Activated T-helper 1 cell treated with anti-CD3 and anti-CD28 coated beads, Interleukin-12 subunit alpha, Interleukin-12 subunit beta, Interleukin-2, Interleukin-4 antibody, amounts not matched to agents 30 ng/mL and 10 ng/mL and 1 ng/mL, durations not matched to agents 14 hours and 24 hours and 36 hours (primary cell): ENCODE data around the gene RGL2. TPM values are rescaled to one million over a fixed set of nuclear protein-coding genes. Genes with fewer than 3 reads are reported as not detected.

Source experiments
- DNase-seq: peaks from one replicate; pipeline ENCODE4 v3.0.0; 2021; ENCODE audit warnings: low spot score
- H3K27ac Mint-ChIP-seq: one replicate; pipeline ENCODE4 v1.8.0; 2021; ENCODE audit warnings: mild to moderate bottlenecking, mixed read lengths
- H3K27me3 Mint-ChIP-seq: one replicate; pipeline ENCODE4 v1.8.0; 2022; ENCODE audit warnings: mild to moderate bottlenecking, moderate library complexity, mixed read lengths; ENCODE audit not compliant: insufficient read depth
- H3K36me3 Mint-ChIP-seq: one replicate; pipeline ENCODE4 v1.8.0; 2021; ENCODE audit warnings: low read depth, mixed read lengths
- H3K4me1 Mint-ChIP-seq: one replicate; pipeline ENCODE4 v1.8.0; 2021; ENCODE audit warnings: low read depth, mixed read lengths
- H3K4me3 Mint-ChIP-seq: one replicate; pipeline ENCODE4 v1.8.0; 2021; ENCODE audit warnings: mild to moderate bottlenecking, moderate library complexity, mixed read lengths
- H3K9me3 Mint-ChIP-seq: one replicate; pipeline ENCODE4 v1.8.0; 2021; ENCODE audit warnings: mixed read lengths
- intact Hi-C: fragments of 100-400 bp; cut with micrococcal nuclease; formaldehyde crosslinking; loops from one replicate; pipeline ENCODE4 v1.15.1; 2024
- total RNA-seq: library from RNA; stranded (reverse); gene quantifications from 2 replicates; pipeline ENCODE4 v1.2.3, GENCODE V29; 2022

RGL2 gene
- total RNA-seq, 1 donor from 2014 or later, result 27.6 TPM

DNA sequence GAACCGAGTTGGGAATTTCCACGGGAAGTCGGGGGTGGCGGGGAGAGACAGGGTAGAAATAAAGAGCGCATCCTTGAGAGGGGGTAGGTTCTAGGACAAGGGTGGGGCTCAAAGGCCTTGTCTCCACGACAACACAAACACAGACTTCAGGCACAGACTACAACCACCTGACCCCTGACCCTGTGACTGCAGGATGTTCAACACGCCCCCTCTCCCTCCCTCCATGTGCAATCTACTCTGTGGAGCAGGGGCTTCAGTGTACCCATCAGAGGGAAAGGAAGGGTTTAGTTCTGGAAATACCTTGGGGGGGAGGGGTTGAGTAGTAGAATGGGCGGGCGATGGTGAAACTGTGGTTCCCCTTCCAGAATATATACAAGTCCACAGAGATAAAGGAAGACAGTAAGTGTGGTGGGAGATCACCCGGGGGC is 15.8 kb upstream of the RGL2 start:
- Mint-ChIP-seq H3K4me3 (peak overlapping the region; percentile 97), H3K27me3 (no peaks in the 10 kb centered on the region), H3K9me3 (no peaks in the 10 kb centered on the region), H3K36me3 (peaks cover 46% of the 10 kb centered on the region), H3K4me1 (peaks cover 61% of the 10 kb centered on the region), H3K27ac (peak overlapping the region; percentile 99)
- intact Hi-C loops, result loop anchor here (1.0 to 5.0 kb wide), 9 partner anchors 9 to 472 kb away; partner anchors contain the start of genes B3GALT4, CUTA, ITPR3 and KIFC1
- peak; percentile 67 for DNase-seq

DNA sequence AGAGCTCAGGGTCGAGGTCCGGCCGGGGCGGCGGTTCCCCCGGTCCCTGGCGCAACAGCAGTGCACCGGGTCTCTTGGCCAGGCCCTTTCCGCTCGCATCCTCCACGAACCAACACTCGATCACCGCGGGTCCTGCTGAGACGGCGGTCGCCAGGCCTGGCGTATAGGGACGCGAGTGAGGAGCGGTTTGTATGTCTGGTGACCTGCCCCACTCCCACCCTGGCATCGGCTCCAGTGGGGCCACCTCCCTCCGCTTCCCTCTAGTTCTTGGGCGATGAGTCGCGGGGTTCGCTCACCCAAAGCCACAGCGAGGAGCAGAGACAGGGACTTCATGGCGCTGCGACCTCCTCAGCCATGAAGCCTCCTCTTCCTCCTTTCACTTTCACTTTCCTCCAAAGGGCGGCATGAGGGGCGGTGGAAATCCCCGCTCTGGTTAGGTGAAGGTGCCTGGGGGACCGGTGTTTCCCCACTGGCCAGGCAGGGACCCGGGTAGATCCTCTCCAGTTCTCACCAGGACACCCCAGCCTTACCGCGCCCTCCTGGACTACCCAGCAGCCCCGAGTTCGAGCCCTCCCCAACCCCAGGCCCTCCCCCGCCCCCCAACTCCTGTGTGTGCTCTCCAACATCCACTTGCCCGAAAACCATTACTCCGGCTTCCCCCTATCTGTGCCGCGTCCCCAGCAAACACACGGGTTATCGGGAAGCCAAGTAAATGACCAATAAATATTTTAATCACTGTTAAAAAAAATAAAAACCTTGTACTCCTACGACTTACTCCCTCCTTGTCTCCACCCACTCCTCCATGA is 15.2 kb upstream of the RGL2 start, which contains the start of gene TAPBP:
Gene TAPBP (minus strand): TSS at position 370 of the 806 bp plus-strand sequence. CDS start 37 bp downstream, at position 333.
- Mint-ChIP-seq H3K27ac (peak within 1 kb of the TSS; percentile 99), H3K9me3 (no peaks in the 10 kb centered on the region), H3K27me3 (no peaks in the 10 kb centered on the region), H3K4me3 (peak within 1 kb of the TSS; percentile 97), H3K36me3 (peaks cover 43% of the 10 kb centered on the region), H3K4me1 (peaks cover 56% of the 10 kb centered on the region)
- DNase-seq, result peak; percentile 88
- intact Hi-C loops, result loop anchor here (1.0 to 5.0 kb wide), 10 partner anchors 9 to 472 kb away; partner anchors contain the start of genes B3GALT4, CUTA, ITPR3 and KIFC1

DNA sequence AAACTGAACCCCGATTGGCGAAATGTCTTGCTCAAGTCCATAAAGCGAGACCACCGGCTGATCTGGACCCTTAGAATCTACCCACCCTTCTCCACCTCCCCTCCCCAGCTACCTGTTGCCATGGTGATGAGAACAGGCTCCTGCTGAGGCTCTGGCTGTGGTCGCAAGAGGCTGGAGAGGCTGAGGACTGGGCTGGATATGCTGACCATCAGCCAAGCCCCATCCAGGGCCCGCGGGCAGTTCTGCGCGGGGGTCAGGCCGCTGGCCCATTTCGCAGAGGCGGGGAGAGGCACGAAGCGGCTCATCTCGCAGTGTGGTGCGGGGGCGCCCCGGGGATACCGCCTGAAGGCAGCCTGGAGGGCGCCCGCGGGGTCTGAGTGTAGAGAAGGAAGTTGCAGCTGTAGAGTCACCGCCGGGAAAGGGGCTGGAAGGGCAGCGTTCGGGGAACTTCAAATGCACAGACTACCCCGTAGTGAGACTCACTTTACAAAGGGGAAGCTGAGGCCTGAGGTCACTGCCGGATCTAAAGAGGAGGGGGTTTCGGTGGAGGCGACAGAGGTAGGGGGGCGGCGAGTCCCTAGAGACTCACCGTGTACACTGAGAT is 14.5 kb upstream of the RGL2 start:
- Mint-ChIP-seq H3K9me3 (no peaks in the 10 kb centered on the region), H3K27ac (peak overlapping the region; percentile 99), H3K27me3 (no peaks in the 10 kb centered on the region), H3K36me3 (peaks cover 44% of the 10 kb centered on the region), H3K4me1 (peaks cover 58% of the 10 kb centered on the region), H3K4me3 (peak overlapping the region; percentile 97)
- intact Hi-C loops, result loop anchor here (2.0 to 5.0 kb wide), 3 partner anchors 64 to 471 kb away; partner anchors contain the start of genes ITPR3 and PSMB8
- DNase-seq, result no peak

DNA sequence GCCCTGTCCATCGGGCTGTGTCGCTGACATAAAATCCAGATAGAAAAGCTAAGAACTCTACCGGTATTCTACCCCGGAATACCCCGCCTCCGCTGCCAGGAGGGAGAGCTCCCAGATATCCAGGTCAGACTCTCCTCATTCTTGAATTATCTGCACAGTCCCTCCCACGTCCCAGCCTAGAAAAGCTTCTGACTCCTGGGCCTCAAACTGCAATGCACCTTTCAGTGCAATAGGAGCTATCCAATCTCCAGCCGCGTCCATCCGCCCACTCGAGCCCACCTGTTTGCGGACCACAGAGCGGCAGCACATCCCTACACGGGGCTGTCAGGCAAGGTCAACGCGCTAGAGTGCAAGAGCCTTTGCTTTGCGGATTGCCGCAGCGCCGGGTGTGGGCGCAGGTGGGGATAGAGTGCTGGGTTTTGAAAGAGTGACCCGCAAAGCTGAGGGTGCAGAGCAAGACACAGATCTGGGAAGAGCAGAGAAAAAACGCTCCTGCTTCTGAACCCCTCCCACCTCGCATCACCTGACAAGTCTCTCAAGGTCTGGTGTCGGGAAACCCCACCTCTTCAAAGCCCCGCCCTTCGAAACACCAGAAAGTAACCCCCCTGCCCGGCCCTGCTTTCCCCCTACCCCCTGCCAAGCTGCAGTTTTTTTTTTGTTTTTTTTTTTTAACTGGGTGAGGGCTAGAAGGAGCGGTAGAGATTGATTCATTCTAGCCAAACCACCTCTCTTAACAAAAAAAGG is 13.8 kb upstream of the RGL2 start:
- Mint-ChIP-seq H3K27me3 (no peaks in the 10 kb centered on the region), H3K36me3 (peaks cover 42% of the 10 kb centered on the region), H3K4me3 (peak overlapping the region; percentile 97), H3K27ac (peak overlapping the region; percentile 99), H3K9me3 (no peaks in the 10 kb centered on the region), H3K4me1 (peaks cover 60% of the 10 kb centered on the region)
- DNase-seq, result peak; percentile 76
- intact Hi-C loops, result loop anchor here (1.0 to 5.0 kb wide), 4 partner anchors 13 to 470 kb away; partner anchors contain the start of genes ITPR3 and PSMB8

DNA sequence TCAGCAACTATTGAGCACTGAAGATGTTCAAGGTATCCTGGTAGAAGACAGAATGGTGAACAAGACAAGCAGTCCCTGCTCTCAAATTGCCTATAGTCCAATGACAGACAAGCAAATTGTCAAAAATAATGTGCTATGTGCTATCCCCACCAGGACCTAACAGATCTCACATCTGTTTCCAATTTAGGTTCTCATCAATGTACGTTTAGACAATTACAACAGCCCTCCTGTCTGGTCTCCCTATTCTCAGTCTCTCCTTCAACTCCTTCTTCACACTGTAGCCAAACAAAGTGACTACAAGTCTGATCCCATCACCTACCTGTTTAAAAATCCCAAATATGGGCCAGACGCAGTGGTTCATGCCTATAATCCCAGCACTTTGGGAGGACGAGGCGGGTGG is 7.6 kb upstream of the RGL2 start:
- no peak overlapping the region for H3K27ac Mint-ChIP-seq
- H3K4me3 Mint-ChIP-seq, result no peak overlapping the region
- H3K27me3 Mint-ChIP-seq, result no peaks in the 10 kb centered on the region
- intact Hi-C loops, result no loop called here
- peaks cover 40% of the 10 kb centered on the region for H3K4me1 Mint-ChIP-seq
- peaks cover 39% of the 10 kb centered on the region for H3K36me3 Mint-ChIP-seq
- H3K9me3 Mint-ChIP-seq, result no peaks in the 10 kb centered on the region
- DNase-seq, result no peak

DNA sequence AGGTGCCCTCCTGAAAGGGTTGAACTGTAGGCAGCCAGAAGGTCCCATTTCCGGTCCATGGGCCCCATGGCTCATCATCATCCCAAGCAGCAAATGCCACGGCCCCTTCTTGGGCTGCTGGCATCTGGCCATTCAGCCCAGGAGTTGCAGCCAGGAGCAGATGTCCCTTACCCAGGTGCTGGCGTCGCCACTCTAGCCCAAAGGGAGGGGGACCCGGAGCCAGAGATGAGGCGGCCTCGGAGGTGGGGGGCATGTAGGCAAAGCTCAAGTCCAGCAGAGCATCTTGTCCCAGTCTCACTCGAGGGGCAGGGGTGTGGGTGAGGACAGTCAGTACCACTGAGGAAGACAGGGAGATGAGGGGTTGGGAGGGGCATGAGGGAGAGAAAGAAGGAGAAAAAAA is 6.3 kb upstream of the RGL2 start:
- Mint-ChIP-seq H3K4me3 (no peak overlapping the region), H3K36me3 (peaks cover 40% of the 10 kb centered on the region), H3K27me3 (no peaks in the 10 kb centered on the region), H3K4me1 (peaks cover 44% of the 10 kb centered on the region), H3K9me3 (no peaks in the 10 kb centered on the region), H3K27ac (peak overlapping the region; percentile 34)
- intact Hi-C loops, result no loop called here
- DNase-seq, result no peak

DNA sequence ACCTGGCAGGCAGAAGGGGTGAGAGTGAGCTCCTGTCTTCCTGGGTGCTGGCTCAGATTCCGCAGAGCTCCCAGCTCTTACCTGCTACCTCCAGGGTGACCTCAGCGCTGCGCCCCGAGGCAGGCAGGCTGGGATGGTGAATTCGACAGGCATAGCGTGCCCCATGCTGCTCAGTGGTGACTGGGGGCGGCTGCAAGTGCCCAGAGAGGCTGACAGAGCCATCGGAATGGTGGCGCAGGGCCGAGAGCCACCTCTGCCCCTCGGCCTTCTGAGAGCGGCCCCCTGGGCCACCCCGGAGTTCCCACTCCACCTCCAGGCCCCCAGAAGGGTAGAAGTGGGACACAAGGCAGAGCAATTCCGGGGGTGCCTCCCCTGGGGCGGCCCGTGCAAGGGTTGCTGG is 5.5 kb upstream of the RGL2 start:
- H3K27me3 Mint-ChIP-seq, result no peaks in the 10 kb centered on the region
- no peak overlapping the region for H3K27ac Mint-ChIP-seq
- no peaks in the 10 kb centered on the region for H3K9me3 Mint-ChIP-seq
- H3K4me3 Mint-ChIP-seq, result no peak overlapping the region
- H3K4me1 Mint-ChIP-seq, result peaks cover 52% of the 10 kb centered on the region
- DNase-seq, result no peak
- H3K36me3 Mint-ChIP-seq, result peaks cover 47% of the 10 kb centered on the region
- intact Hi-C loops, result no loop called here

DNA sequence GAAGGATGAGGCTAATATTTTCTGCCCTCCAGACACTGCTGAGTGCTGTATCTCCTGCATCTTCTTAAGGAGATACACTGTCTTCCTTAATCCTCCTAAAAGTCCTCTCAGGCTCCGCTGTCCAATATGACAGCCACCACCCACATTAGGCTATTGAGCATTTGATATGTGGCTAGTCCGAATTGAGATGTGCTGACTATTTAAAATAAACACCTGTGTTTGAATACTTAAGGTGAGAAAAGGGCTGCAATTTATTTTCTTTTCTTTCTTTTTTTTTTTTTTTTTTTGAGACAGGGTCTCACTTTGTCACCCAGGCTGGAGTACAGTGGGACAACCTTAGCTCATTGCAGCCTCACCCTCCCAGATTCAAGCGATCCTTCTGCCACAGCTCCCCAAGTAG is 3.1 kb upstream of the RGL2 start:
- Mint-ChIP-seq H3K27ac (no peak overlapping the region), H3K4me3 (no peak overlapping the region), H3K27me3 (no peaks in the 10 kb centered on the region), H3K9me3 (no peaks in the 10 kb centered on the region), H3K36me3 (peaks cover 38% of the 10 kb centered on the region), H3K4me1 (peaks cover 53% of the 10 kb centered on the region)
- intact Hi-C loops, result no loop called here
- DNase-seq, result no peak

DNA sequence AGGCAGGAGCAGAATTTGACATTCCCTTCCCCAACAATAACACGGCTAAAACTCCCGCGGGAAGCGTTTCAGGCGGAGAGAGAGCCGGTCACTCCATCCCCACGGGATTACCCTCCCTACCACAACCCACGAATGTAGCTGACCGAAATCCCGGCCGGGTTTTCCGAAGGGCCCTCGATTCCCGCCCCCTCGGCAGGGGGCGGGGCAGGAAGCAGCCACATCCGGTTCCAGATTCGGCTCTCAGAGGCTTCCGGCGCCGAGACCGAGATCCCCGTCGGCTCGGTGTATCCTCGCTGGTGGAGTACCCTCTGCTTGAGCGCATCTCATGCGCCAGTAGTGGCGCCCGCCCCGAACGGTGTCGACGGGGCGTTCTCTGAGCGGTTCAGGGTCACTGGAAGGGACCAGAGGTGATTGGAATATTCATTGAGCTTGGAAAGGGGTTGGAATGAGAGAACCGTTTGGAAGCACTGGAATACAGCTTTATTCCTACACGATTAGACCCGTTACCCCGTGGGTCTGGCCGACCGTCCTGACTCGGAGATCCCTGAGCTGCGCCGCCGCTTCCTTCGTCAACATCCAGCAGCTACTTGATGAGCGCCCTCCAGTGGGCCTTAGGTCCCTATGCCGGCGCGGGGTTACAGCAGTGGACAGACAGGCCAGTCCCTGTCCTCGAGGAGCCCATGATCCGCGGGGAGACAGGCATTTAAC is 649 bp upstream of the RGL2 start:
- H3K36me3 Mint-ChIP-seq, result peaks cover 25% of the 10 kb centered on the region
- peak; percentile 92 for DNase-seq
- peak overlapping the region; percentile 99 for H3K27ac Mint-ChIP-seq
- H3K4me1 Mint-ChIP-seq, result peaks cover 38% of the 10 kb centered on the region
- H3K4me3 Mint-ChIP-seq, result peak overlapping the region; percentile 95
- intact Hi-C loops, result loop anchor here (1.0 kb wide), 8 partner anchors 10 to 99 kb away; partner anchors contain the start of genes B3GALT4, KIFC1, PFDN6 and RXRB
- no peaks in the 10 kb centered on the region for H3K9me3 Mint-ChIP-seq
- H3K27me3 Mint-ChIP-seq, result no peaks in the 10 kb centered on the region

DNA sequence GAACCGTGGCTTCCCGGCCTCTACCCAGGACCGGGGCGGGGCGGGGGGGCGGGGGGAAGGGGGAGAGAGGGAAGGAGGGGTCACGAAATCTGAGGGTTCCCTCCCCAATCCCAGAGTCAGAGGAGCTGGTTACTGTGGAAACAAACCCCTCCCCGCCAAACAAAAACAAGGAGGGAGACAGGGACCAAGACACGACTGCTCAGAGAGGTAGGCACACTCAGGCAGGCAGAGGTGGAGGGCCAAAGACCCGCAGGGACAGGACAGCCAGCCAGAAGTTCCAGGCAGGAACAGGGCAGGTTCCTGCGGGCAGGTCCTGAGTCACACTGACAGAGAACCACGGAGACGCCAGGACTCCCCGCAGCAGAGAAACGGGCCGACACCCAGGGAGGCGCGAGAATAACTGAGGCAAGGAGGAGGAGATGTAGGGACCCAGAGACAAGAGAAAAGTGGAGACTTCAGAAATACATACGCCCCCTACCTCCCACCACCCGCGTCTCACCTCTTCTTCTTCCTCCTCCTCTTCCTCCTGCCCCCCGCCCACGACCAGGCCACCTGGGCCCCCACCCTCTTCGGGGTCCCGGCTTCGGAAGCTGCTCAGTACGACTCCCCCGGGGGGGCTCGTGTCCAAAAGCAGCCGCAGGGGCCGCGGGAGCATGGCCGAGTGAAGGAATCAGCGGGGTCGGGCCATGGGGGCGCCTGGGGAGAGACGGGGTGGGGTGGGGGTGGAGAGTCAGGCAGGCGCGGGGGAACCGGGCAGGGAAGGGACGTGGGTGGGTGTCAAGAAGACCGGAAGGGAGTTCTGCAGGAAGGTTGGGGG is 578 bp downstream of the RGL2 start:
- Mint-ChIP-seq H3K27ac (peak overlapping the region; percentile 99), H3K36me3 (peaks cover 25% of the 10 kb centered on the region), H3K4me3 (peak overlapping the region; percentile 95), H3K27me3 (no peaks in the 10 kb centered on the region), H3K9me3 (no peaks in the 10 kb centered on the region), H3K4me1 (peaks cover 37% of the 10 kb centered on the region)
- intact Hi-C loops, result loop anchor here (1.0 kb wide), 1 partner anchor 20 kb away; no protein-coding TSS in a partner anchor
- peak; percentile 65 for DNase-seq

DNA sequence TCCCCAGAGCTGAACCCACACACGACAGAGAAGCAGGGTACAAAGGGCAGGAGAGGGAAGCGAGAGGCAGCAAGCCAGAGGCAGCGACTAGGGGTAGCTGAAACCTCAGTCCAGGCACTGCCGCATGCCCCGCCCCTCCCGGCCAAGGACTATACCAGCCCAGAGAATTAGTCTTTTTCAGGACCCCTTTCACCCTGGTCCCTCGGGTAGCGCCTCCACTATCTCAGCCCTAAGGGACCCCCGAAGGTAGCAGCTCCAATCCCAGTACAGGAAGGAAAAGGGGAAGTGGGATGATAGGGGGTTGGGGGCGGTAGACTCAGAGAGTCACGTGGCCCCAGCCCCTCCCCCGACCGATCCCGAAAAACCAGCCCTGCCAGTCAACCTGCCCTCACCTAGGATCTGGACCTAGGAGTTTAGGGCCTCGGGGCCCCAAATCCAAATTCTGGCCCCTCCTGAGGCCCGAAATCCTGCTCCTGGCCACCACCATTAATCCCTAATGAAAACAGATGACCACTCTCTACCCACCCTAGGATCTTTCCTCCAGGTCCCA is 1.3 kb downstream of the RGL2 start:
- DNase-seq, result no peak
- Mint-ChIP-seq H3K27me3 (no peaks in the 10 kb centered on the region), H3K36me3 (peaks cover 29% of the 10 kb centered on the region), H3K4me1 (peaks cover 37% of the 10 kb centered on the region), H3K9me3 (no peaks in the 10 kb centered on the region), H3K4me3 (peak overlapping the region; percentile 42), H3K27ac (peak overlapping the region; percentile 34)
- intact Hi-C loops, result no loop called here
